Body of pancreas (tissue), 4 donors: Measurements from ENCODE around the gene IRS1.

Experiments used
- CTCF ChIP-seq, 7 experiments: fragments of 450-650 bp in 4 of 7; fragments of 200-600 bp in 3 of 7; sonication (generic) in 3 of 7; IDR thresholded peaks; one replicate each; pipeline ENCODE4 v1.5.1; 2016 to 2019; ENCODE audit warnings: antibody characterized with exemption in 7 of 7
- POLR2A ChIP-seq, 3 donors: fragments of 450-650 bp; IDR thresholded peaks; one replicate each; pipeline ENCODE4 v1.6.1; 2016; ENCODE audit warnings: antibody characterized with exemption in 3 of 3, mild to moderate bottlenecking in 2 of 3

DNA sequence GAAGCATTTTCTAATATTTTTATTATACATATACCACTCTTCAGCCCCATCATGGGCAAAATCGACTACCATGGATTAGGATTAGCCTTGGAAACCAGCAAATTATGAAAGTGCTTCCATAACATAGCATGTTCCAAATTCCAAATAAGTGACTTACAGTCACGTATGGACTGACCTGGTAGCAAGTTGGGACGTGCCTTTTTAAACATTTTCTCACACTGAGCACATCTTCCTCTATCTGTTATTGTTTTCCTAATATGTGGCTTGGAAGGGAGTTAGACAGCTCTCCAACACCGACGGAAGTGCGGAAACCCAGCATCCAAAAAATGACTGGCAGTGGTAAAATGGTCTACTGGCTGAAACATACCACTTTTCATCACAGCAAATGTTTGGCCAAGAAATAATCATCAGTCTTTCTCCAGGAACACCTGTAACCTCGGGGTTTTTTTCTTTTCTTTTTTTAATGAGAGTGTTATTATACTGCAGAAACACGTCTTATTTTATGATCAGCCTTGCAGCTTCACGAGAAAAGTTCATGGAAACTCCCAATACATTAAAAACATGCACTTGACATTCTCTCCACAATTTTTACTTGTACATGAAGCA, 107.0 kb downstream of the IRS1 start:
- TF ChIP-seq CTCF (IDR thresholded peaks at IDR 0.05) (no peak), POLR2A (IDR thresholded peaks at IDR 0.05) (no peak)
